NOMO-1 treated with dmso at 0.1 percent for 144 hours (cell line): ENCODE results near the gene IL10RB.
"Not testable (repeated sequence)": the region's sequence is repeated elsewhere in the genome, so short reads cannot be mapped to it uniquely, and the experiment has no call there.

Experiments used
- DNase-seq: peaks from one replicate; lab custom pipeline; 2025; ENCODE audit not compliant: unreplicated experiment; lab: John Stamatoyannopoulos, UW

The IL10RB gene

GRCh38 chr21:33266050-33266788, at the start of gene IL10RB:
Gene IL10RB, plus strand, starts transcription at chr21:33266367. Its CDS starts 99 bp downstream, at chr21:33266466.
- DNase-seq, result peak; percentile 75

GRCh38 chr21:33217138-33217520, 49.0 kb upstream of the IL10RB start:
- no peak for DNase-seq

DNA sequence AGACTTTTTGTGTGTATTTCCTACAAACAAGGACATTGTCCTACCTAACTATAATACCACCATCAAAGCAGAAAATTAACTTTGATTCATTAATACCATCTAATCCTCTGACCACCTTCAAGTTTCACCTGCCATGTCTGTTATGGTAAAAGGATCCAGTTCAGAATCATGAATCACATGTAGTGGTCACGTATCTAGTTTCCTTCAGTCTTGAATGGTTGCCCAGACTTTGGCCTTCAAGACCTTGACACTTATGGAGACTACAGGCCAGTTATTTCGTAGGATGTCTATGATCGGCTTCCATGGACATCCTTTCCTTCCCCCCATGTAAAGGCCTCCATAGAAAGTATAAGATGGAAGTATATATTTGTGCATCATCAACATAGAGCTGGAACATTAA, 46.9 kb upstream of the IL10RB start:
- DNase-seq, result no peak

DNA sequence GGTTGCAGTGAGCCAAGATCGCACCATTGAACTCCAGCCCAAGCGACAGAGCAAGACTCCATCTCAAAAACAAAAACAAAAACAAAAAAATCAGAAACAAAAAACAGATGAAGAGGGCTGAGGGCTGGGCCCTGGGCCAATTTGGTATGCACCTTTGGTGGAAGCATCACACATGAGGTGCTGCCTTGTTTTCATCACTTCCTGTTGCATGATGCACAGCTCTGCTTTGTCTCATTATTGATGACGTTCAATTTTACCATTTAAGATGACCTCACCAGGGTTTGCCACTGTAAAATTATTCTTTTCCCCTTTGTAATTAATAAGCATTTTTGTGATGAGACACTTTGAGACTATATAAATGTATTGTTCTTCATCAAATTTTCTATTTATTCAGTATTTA, 46.2 kb upstream of the IL10RB start:
- DNase-seq, result no peak

DNA sequence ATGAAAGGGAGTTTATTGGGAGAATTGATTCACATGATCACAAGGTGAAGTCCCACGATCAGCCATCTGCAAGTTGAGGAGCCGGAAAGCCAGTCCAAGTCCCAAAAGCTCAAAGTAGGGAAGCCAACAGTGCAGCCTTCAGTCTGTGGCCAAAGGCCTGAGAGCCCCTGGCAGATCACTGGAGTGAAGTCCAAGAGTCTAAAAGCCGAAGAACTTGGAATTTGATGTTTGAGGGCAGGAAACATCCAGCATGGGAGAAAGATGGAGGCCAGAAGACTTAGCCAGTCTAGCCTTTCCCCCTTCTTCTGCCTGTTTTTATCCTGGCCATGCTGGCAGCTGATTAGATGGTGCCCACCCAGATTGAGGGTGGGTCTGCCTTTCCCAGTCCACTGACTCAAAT, 40.8 kb upstream of the IL10RB start:
- DNase-seq, result not testable (repeated sequence)

GRCh38 chr21:33228455-33228854, 37.7 kb upstream of the IL10RB start:
- no peak for DNase-seq

GRCh38 chr21:33229099-33229783, 36.9 kb upstream of the IL10RB start:
- no peak for DNase-seq

GRCh38 chr21:33229784-33230544, 36.2 kb upstream of the IL10RB start, which contains the start of gene IFNAR2:
Gene IFNAR2, plus strand, starts transcription at chr21:33229938. Its CDS starts 11,985 bp downstream, at chr21:33241923.
- DNase-seq, result peak; percentile 23

GRCh38 chr21:33230545-33231324, 35.4 kb upstream of the IL10RB start:
- peak; percentile 16 for DNase-seq

- no peak for DNase-seq
Observed at GRCh38 chr21:33231526-33231925, 34.6 kb upstream of the IL10RB start.

DNA sequence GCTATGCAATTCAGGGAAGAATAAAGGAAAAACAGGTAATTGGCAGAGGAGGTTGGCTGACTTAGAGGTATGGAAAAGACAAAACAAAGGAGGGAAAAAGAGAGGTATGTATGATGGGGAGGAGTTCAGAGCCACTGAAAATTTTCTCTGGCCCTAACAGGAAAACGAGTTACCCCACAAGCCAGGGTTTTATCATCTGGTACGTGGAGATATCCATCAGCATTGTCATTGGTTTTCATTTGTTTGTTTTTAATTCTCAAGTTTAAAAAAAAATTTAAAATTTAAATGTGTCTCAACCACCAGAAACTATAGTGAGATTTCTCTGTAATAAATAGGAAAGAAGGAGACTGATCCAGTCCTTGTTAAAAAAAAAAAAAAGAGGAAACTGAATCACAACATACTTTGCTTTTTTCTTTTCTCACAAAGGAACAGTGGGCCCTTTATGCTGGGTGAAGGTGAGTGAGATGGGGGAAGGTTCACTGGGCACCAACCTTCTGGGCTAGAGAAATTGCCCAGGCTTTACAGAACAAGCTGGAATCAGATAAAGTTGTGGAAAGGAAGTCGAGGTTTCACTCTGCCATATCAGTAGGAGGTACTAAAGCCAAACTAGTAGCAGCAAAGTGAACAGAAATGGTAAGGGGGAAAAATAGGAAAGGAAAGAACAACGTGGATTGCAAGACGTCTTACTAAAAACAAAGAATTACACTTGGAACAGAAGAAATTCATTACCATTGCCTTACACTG, 33.7 kb upstream of the IL10RB start:
- DNase-seq, result no peak

DNA sequence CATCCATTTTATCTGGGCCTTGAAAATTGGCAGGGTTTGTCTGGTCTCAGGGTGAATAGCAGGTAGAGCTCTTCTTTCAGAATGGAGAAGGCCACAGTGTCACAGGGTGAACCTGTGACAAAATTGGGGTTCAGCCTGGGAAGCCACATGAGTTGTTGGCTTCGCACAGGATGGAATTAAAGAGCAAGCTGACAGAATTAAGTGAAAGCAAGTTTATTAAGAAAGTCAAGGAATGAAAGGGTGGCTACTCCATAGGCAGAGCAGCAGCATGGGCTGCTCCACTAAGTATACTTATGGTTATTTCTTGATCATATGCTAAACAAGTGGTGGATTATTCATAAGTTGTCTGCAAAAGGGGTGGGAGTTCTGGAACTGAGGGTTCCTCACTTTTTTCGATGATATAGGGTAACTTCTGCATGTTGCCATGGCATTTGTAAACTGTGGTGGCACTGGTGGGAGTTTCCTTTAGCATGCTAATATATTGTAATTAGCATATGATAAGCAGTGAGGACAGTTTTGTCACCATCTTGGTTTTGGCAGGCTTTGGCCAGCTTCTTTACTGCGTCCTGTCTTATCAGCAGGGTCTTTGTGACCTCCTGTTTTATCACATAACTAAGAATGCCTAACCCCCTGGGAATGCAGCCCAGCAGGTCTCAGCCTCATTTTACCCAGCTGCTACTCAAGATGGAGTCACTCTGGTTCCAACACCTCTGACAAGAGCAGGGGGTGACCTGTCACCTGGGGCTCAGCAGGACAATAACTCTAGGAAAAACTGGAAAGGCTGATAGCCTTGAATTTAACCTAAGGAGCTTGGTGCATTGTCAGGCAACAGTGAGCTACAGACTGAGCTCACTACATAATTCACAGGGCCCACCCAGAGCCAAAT, 31.3 kb upstream of the IL10RB start:
- no peak for DNase-seq

- DNase-seq, result no peak
Observed at GRCh38 chr21:33236013-33236686, 30.0 kb upstream of the IL10RB start.

DNA sequence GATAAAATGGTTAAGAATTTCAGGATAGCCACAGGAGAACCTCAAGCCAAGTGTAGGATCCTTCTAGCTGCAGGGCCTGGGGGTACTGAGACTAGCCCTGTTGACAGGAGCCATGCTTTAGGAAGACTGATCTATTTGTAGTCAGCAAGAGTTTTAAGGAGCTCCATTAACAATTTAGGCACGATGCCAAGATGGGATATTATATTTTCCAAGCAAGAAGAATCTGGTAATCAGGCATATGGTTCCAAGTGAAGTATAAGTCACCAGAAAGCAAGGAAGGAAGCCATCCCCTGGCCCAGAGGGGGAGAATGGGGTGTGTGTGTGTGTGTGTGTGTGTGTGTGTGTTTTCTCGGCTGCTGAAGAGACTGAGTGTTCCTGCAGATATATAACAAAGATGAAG, 29.4 kb upstream of the IL10RB start:
- DNase-seq, result no peak

DNA sequence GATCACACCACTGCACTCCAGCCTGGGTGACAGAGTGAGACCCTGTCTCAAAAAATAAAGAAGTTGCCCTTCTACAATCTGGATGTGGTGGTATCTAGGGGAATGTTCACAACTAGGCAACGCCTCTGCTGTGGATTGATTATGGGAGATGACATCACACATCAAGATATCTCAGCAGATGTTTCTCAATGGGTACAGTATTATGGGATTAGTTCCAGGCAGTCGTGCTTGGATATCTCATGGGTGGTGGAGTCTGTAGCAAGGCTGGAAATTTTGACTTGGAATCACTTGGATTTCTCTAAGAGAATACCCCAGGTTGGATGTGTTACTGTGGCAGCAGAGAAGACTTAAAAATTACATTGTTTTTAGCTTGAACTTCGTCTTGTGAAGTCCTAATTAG, 28.7 kb upstream of the IL10RB start:
- no peak for DNase-seq

GRCh38 chr21:33238146-33238545, 28.0 kb upstream of the IL10RB start:
- DNase-seq, result no peak

DNA sequence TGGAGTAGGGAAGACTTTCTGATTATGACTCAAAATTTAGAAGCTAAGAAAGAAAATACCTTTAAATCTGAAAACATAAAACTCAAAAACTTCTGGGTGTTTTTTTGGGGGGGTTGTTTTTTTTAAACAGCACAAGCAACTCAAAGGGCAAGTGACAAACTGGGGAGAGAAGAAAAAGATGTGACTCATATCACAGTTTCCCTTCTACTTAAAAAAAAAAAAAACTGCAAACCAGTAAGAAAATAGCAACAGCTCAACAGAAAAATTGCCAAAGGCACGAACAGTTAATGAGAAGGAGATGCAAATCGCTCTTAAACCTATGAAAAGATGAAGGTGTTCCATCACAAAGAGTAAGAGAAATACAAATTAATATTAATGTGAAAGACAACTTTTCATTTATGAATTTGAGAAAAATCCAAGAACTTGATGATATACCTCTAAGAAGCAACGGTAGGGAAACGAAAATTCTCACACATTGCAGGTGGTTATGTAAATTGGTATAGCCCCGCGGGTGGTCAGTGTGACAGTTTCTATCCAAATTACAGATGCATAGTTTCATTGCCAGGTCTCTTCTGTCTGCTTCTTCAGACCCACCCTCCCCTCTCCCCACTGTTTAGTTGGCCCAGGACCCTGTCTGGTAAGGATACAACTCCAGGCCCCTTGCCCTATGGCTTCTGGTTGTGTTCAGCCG, 27.5 kb upstream of the IL10RB start:
- DNase-seq, result peak; percentile 27

- DNase-seq, result not testable (repeated sequence)
Observed at GRCh38 chr21:33239559-33240127, 26.5 kb upstream of the IL10RB start.
